Endothelial cell of umbilical vein (primary cell): Measurements from ENCODE around the gene CASP14. TPM values are rescaled to one million over a fixed set of nuclear protein-coding genes. Genes with fewer than 3 reads are reported as not detected.

Source experiments
- BruUV-seq: library from RNA; stranded (reverse); fragments of 400-500 nt; replicated peaks from 2 replicates; lab custom pipeline; 2021; lab: Mats Ljungman, UMichigan
- CTCF ChIA-PET: fragments of 300-600, 350-600 bp; sonication (Branson Sonifier 250); formaldehyde crosslinking; loops from one replicate; lab custom pipeline; 2021; ENCODE audit warnings: antibody characterized with exemption, inconsistent platforms; lab: Charles Lee
- POLR2A ChIA-PET: fragments of 300-600, 350-600 bp; sonication (Branson Sonifier 250); formaldehyde crosslinking; loops from one replicate; lab custom pipeline; 2021; ENCODE audit warnings: antibody characterized with exemption, inconsistent platforms; lab: Charles Lee
- DNase-seq: peaks from one replicate; pipeline ENCODE4 v3.0.0-alpha.2; 2011; ENCODE audit warnings: low read depth, low spot score
- FAIRE-seq: peaks from 2 replicates; lab custom pipeline; 2011; peaks lifted over from hg19 to GRCh38; lab: Jason Lieb, UNC
- H2AFZ ChIP-seq: 2 replicates; pipeline ENCODE4 v1.6.0; 2012; ENCODE audit warnings: low read depth, low read length, control low read depth, inconsistent platforms
- H3K27ac ChIP-seq: 2 replicates; pipeline ENCODE4 v1.5.1; 2011; ENCODE audit warnings: low read depth, mild to moderate bottlenecking, control low read depth, low read length, moderate library complexity; ENCODE audit not compliant: insufficient read depth
- H3K27me3 ChIP-seq, 2 experiments: 2 replicates each; pipeline versions ENCODE4 v1.6.0 to v1.6.1; 2011; ENCODE audit warnings: low read length in 2 of 2, mixed read lengths in 1 of 2; ENCODE audit not compliant: control insufficient read depth in 2 of 2, insufficient read depth in 2 of 2
- H3K36me3 ChIP-seq, 2 experiments: 2 replicates in 1 of 2; 3 replicates in 1 of 2; pipeline ENCODE4 v1.5.1; 2011; ENCODE audit warnings: low read length in 2 of 2, mild to moderate bottlenecking in 1 of 2, moderate library complexity in 1 of 2; ENCODE audit not compliant: control insufficient read depth in 2 of 2, insufficient read depth in 2 of 2; ENCODE audit errors: extremely low read depth in 1 of 2
- H3K4me1 ChIP-seq: 3 replicates; pipeline ENCODE4 v1.5.1; 2011; ENCODE audit warnings: mild to moderate bottlenecking, low read length; ENCODE audit not compliant: control insufficient read depth, insufficient read depth; ENCODE audit errors: extremely low read depth
- H3K4me2 ChIP-seq: 2 replicates; pipeline ENCODE4 v1.6.1; 2011; ENCODE audit warnings: low read length, control low read depth, mixed read lengths; ENCODE audit not compliant: insufficient read depth
- H3K4me3 ChIP-seq, 3 experiments: fragments of 200-600 bp in 1 of 3; sonication (generic), shearing (Covaris generic) in 1 of 3; replicated peaks in 1 of 3; 2 replicates each; pipeline ENCODE4 v1.5.1; 2011 to 2016; ENCODE audit warnings: control low read depth in 3 of 3, low read length in 3 of 3, mild to moderate bottlenecking in 2 of 3, inconsistent platforms in 1 of 3, low read depth in 1 of 3, moderate library complexity in 1 of 3; ENCODE audit not compliant: insufficient read depth in 1 of 3
- H3K79me2 ChIP-seq: 2 replicates; pipeline ENCODE4 v1.6.0; 2012; ENCODE audit warnings: low read length, inconsistent platforms; ENCODE audit not compliant: control insufficient read depth, insufficient read depth
- H3K9ac ChIP-seq: replicated peaks from 2 replicates; pipeline ENCODE3; 2011; ENCODE audit warnings: low read length, control low read depth; ENCODE audit not compliant: insufficient read depth; ENCODE audit errors: extremely low read depth
- H3K9me1 ChIP-seq: replicated peaks from 3 replicates; pipeline ENCODE4 v1.6.0; 2011; ENCODE audit warnings: mild to moderate bottlenecking, low read length; ENCODE audit not compliant: control insufficient read depth, insufficient read depth; ENCODE audit errors: extremely low read depth
- H3K9me3 ChIP-seq: replicated peaks from 2 replicates; pipeline ENCODE4 v1.5.1; 2012; ENCODE audit warnings: low read length, inconsistent platforms; ENCODE audit not compliant: control insufficient read depth, insufficient read depth
- H4K20me1 ChIP-seq: replicated peaks from 2 replicates; pipeline ENCODE3; 2011; ENCODE audit warnings: mild to moderate bottlenecking, low read length; ENCODE audit not compliant: control insufficient read depth, insufficient read depth; ENCODE audit errors: extremely low read depth
- FOS ChIP-seq: IDR thresholded peaks from 2 replicates; pipeline ENCODE4 v1.6.1; 2011; ENCODE audit warnings: mild to moderate bottlenecking, low read length, moderate library complexity, borderline replicate concordance; ENCODE audit not compliant: insufficient read depth
- JUN ChIP-seq: IDR thresholded peaks from 2 replicates; pipeline ENCODE4 v1.6.1; 2011; ENCODE audit warnings: borderline replicate concordance, low read depth; ENCODE audit not compliant: insufficient read length, insufficient read depth
- dilution Hi-C: fragments of 300-500 bp; cut with MboI; formaldehyde crosslinking; loops from one replicate; pipeline ENCODE4 v1.15.0; 2019; ENCODE audit warnings: low sequenced_read_pairs; ENCODE audit not compliant: extremely low pct_ligation_motif_present
- intact Hi-C: fragments of 100-400 bp; cut with micrococcal nuclease; formaldehyde crosslinking; loops from one replicate; pipeline ENCODE4 v1.10.0; 2022
- polyA plus RNA-seq, 4 experiments: library from polyadenylated mRNA; depleted of rRNA in 3 of 4; stranded (reverse) in 3 of 4; unstranded in 1 of 4; fragments of >200 nt; gene quantifications; 2 replicates each; pipeline versions ENCODE4 v1.2.1 to v1.2.3, GENCODE V29; 2011 to 2012; ENCODE audit warnings: missing spikeins in 1 of 4
- total RNA-seq: library from RNA; stranded (reverse); gene quantifications from 2 replicates; pipeline ENCODE4 v1.2.3, GENCODE V29; 2021
- TF ChIP-seq, protein P1 (sequence below), 2 donors: IDR thresholded peaks; 1 replicate in 1 of 2; 2 replicates in 1 of 2; pipeline ENCODE4 v1.5.1; 2011; ENCODE audit warnings: low read length in 2 of 2, mild to moderate bottlenecking in 2 of 2, moderate library complexity in 2 of 2, control low read depth in 1 of 2, inconsistent platforms in 1 of 2, low read depth in 1 of 2; ENCODE audit not compliant: insufficient read depth in 1 of 2; ENCODE audit errors: extremely low read depth in 1 of 2
- TF ChIP-seq, protein P2 (sequence below): IDR thresholded peaks from 2 replicates; pipeline ENCODE4 v1.6.1; 2011; ENCODE audit not compliant: insufficient read depth, insufficient read length

CASP14 gene
- total and polyA plus RNA-seq, 2 donors (not counting 3 experiments of a cell fraction or from before 2014, with no cell fraction given), result not detected

DNA sequence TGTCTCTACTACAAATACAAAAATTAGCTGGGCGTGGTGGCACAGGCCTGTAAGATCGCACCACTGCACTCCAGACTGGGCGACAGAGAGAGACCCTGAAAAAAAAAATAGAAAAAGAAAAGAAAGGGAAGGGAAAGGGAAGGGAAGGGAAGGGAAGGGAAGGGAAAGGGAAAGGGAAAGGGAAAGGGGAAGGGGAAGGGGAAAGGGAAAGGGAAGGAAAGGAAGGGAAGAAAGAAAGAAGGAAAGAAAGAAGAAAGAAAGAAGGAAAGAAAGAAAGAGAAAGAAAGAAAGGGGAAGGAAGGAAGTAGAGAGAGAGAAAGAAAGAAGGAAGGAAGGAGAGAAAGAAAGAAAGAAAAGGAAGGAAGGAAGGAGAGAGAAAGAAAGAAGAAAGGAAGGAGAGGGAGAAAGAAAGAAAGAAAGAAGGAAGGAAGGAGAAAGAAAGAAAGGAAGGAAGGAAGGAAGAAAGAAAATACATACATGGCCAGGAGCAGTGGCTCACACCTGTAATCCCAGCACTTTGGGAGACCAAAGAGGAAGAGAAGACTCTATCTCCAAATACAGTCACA lies 49.8 kb downstream of the CASP14 start:
- Histone ChIP-seq H4K20me1 (no peaks in the 10 kb centered on the region), H3K4me2 (no peak overlapping the region), H3K27me3 (no peaks in the 10 kb centered on the region), H3K36me3 (no peaks in the 10 kb centered on the region), H3K79me2 (no peaks in the 10 kb centered on the region), H3K9me1 (no peaks in the 10 kb centered on the region), H3K4me3 (no peak overlapping the region), H3K9ac (no peak overlapping the region), H3K4me1 (peaks cover 3% of the 10 kb centered on the region), H3K27ac (no peak overlapping the region), H3K9me3 (no peaks in the 10 kb centered on the region), H2AFZ (no peak overlapping the region)
- no peak for FAIRE-seq
- intact Hi-C loops, result no loop called here
- dilution Hi-C loops, result no loop called here
- CTCF ChIA-PET, result interaction anchor here (1.0 to 4.3 kb wide), 4 partner anchors 11 to 74 kb away, joined by 4 to 176 read pairs (median 20); no protein-coding TSS in a partner anchor
- BruUV-seq, result no TSS peak
- POLR2A ChIA-PET, result no interaction called here
- TF ChIP-seq JUN (no peak), FOS (no peak)
- no peak for DNase-seq

DNA sequence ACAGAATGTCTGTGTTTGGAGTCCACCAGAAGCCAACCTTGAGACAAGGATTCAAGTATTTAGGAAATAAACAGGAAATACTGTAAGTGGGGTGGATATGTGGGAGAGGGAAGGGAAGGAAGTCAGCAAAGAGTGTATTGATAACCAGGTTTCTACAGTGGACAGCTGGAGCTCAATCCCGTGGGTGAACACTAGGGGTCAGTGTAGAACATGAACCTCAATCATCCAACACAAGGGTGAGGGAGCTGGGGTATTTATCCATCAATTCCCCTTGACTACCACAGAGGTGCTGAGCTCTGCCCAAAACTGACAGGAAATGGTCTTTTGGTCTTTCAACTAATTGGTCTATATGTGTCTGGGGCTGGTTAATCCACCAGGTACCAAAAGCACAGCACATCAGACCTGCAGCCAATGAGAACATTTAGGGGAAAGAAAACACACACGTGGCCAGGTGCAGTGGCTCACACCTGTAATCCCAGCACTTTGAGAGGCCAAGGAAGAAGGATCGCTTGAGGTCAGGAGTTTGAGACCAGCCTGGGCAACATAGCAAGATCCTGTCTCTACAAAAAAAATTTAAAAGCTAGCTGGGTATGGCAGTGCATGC lies 52.3 kb downstream of the CASP14 start:
- no TSS peak for BruUV-seq
- Histone ChIP-seq H3K9me3 (no peaks in the 10 kb centered on the region), H3K4me1 (peaks cover 3% of the 10 kb centered on the region), H3K27me3 (no peaks in the 10 kb centered on the region), H4K20me1 (no peaks in the 10 kb centered on the region), H3K4me2 (no peak overlapping the region), H3K4me3 (no peak overlapping the region), H2AFZ (no peak overlapping the region), H3K9me1 (no peaks in the 10 kb centered on the region), H3K36me3 (no peaks in the 10 kb centered on the region), H3K27ac (no peak overlapping the region), H3K9ac (no peak overlapping the region), H3K79me2 (no peaks in the 10 kb centered on the region)
- dilution Hi-C loops (no loop called here), intact Hi-C loops (loop anchor here (1.0 to 10.0 kb wide), 4 partner anchors 49 to 1083 kb away; partner anchors contain the start of gene FAM32A)
- ChIA-PET POLR2A (no interaction called here), CTCF (interaction anchor here (0.5 to 4.3 kb wide), 37 partner anchors 9 to 956 kb away, joined by 3 to 176 read pairs (median 5); partner anchors contain the start of genes AKAP8, AKAP8L, BRD4 and OR1I1)
- DNase-seq (peak; percentile 75), FAIRE-seq (peak; percentile 85)
- TF ChIP-seq, protein P1, sequence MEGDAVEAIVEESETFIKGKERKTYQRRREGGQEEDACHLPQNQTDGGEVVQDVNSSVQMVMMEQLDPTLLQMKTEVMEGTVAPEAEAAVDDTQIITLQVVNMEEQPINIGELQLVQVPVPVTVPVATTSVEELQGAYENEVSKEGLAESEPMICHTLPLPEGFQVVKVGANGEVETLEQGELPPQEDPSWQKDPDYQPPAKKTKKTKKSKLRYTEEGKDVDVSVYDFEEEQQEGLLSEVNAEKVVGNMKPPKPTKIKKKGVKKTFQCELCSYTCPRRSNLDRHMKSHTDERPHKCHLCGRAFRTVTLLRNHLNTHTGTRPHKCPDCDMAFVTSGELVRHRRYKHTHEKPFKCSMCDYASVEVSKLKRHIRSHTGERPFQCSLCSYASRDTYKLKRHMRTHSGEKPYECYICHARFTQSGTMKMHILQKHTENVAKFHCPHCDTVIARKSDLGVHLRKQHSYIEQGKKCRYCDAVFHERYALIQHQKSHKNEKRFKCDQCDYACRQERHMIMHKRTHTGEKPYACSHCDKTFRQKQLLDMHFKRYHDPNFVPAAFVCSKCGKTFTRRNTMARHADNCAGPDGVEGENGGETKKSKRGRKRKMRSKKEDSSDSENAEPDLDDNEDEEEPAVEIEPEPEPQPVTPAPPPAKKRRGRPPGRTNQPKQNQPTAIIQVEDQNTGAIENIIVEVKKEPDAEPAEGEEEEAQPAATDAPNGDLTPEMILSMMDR (IDR thresholded peaks at IDR 0.05; ENCODE audit: extremely low read depth in 1 of 2, insufficient read depth in 1 of 2, low read depth in 1 of 2, low read length in 2 of 2), result peak; percentile 79 to 85
- TF ChIP-seq, protein P2, sequence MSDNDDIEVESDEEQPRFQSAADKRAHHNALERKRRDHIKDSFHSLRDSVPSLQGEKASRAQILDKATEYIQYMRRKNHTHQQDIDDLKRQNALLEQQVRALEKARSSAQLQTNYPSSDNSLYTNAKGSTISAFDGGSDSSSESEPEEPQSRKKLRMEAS, result no peak
